ENCODE measurements around the gene SMYD2. TPM values are rescaled to one million over a fixed set of nuclear protein-coding genes. Genes with fewer than 3 reads are reported as not detected.

The SMYD2 gene
- total RNA-seq, 1 experiment from 2014 or later: 38.8 TPM

- DNase-seq (ENCODE audit: low read depth): no peak
Measured at GRCh38 chr1:214329470-214330220, 48.7 kb downstream of the SMYD2 start.

- DNase-seq (ENCODE audit: low read depth): no peak
Measured at GRCh38 chr1:214330222-214330621, 49.3 kb downstream of the SMYD2 start.

- DNase-seq (ENCODE audit: low read depth): no peak
Measured at GRCh38 chr1:214330715-214331114, 49.8 kb downstream of the SMYD2 start.

GRCh38 chr1:214331180-214331579, 50.2 kb downstream of the SMYD2 start:
- no peak for DNase-seq (ENCODE audit: low read depth)

GRCh38 chr1:214331827-214332423, 51.0 kb downstream of the SMYD2 start:
- peak; percentile 59 for DNase-seq (ENCODE audit: low read depth)

- DNase-seq (ENCODE audit: low read depth): peak; percentile 57
Measured at GRCh38 chr1:214332946-214333798, 52.2 kb downstream of the SMYD2 start.

- no peak for DNase-seq (ENCODE audit: low read depth)
Measured at GRCh38 chr1:214335567-214335966, 54.6 kb downstream of the SMYD2 start.

GRCh38 chr1:214337015-214337414, 56.1 kb downstream of the SMYD2 start:
- DNase-seq (ENCODE audit: low read depth): no peak

GRCh38 chr1:214337511-214337910, 56.6 kb downstream of the SMYD2 start:
- DNase-seq (ENCODE audit: low read depth): no peak

GRCh38 chr1:214338212-214338611, 57.3 kb downstream of the SMYD2 start:
- no peak for DNase-seq (ENCODE audit: low read depth)

GRCh38 chr1:214341459-214341858, 60.5 kb downstream of the SMYD2 start:
- DNase-seq (ENCODE audit: low read depth): no peak

GRCh38 chr1:214341932-214342331, 61.0 kb downstream of the SMYD2 start:
- no peak for DNase-seq (ENCODE audit: low read depth)

- DNase-seq (ENCODE audit: low read depth): no peak
Measured at GRCh38 chr1:214342525-214342924, 61.6 kb downstream of the SMYD2 start.

- DNase-seq (ENCODE audit: low read depth): no peak
Measured at GRCh38 chr1:214344897-214345296, 63.9 kb downstream of the SMYD2 start.

GRCh38 chr1:214349008-214349407, 68.0 kb downstream of the SMYD2 start:
- no peak for DNase-seq (ENCODE audit: low read depth)

- no peak for DNase-seq (ENCODE audit: low read depth)
Measured at GRCh38 chr1:214349781-214350180, 68.8 kb downstream of the SMYD2 start.

- DNase-seq (ENCODE audit: low read depth): no peak
Measured at GRCh38 chr1:214351551-214352277, 70.8 kb downstream of the SMYD2 start.

GRCh38 chr1:214352838-214353237, 71.9 kb downstream of the SMYD2 start:
- no peak for DNase-seq (ENCODE audit: low read depth)

GRCh38 chr1:214354440-214355148, 73.6 kb downstream of the SMYD2 start:
- DNase-seq (ENCODE audit: low read depth): no peak

GRCh38 chr1:214360116-214360515, 79.2 kb downstream of the SMYD2 start:
- no peak for DNase-seq (ENCODE audit: low read depth)

- DNase-seq (ENCODE audit: low read depth): no peak
Measured at GRCh38 chr1:214360525-214361164, 79.7 kb downstream of the SMYD2 start.
